GM21515 (cell line): ENCODE data around the gene CYP1A1.

Experiments
- ATAC-seq: cut with Tn5 transposase; IDR thresholded peaks from one replicate; pipeline ENCODE4 v1.9.1; 2021; ENCODE audit not compliant: unreplicated experiment

CYP1A1 gene

GRCh38 chr15:74695597-74696397 lies 29.5 kb downstream of the CYP1A1 start, which contains the start of gene EDC3:
EDC3 (minus strand) TSS chr15:74696024; CDS start chr15:74675124, 20,900 bp downstream.
- ATAC-seq = peak; percentile 79

DNA sequence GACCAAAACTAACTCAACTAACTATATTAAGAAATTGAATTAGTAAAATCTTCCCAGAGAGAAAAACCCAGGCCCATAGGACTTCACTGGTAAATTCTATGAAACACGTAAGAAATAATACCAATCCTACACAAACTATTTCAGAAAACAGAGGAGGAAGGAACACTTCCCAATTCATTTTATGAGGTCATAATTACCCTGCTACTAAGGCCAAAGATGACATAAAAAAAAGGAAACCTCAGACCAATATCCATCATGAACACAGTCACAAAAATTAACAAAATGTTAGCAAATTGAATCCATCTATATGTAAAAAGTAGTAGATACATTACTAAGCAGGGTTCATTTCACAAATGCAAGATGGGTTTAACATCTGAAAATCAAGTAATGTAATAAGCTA lies 33.0 kb downstream of the CYP1A1 start:
- ATAC-seq = no peak

- ATAC-seq = no peak
Observed at GRCh38 chr15:74683758-74684157, 41.6 kb downstream of the CYP1A1 start.

GRCh38 chr15:74682954-74683353 lies 42.4 kb downstream of the CYP1A1 start:
- ATAC-seq = no peak

- ATAC-seq = no peak
Observed at GRCh38 chr15:74680456-74680855, 44.9 kb downstream of the CYP1A1 start.

DNA sequence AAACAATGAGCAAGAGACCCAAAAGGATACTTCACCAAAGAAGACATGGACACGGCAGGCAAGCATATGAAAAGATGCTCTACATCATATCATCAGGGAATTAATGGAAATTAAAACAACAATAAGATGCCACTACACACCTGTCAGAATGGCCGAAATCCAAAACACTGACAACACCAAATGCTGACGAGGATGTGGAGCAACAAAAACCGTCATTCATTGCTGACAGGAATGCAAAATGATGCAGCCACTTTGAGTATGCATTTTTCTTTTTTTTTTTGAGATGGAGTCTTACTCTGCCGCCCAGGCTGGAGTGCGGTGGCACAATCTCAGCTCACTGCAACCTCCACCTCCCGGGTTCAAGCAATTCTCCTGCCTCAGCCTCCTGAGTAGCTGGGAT lies 48.5 kb downstream of the CYP1A1 start:
- ATAC-seq = no peak

- ATAC-seq = no peak
Observed at GRCh38 chr15:74674161-74674560, 51.2 kb downstream of the CYP1A1 start.

DNA sequence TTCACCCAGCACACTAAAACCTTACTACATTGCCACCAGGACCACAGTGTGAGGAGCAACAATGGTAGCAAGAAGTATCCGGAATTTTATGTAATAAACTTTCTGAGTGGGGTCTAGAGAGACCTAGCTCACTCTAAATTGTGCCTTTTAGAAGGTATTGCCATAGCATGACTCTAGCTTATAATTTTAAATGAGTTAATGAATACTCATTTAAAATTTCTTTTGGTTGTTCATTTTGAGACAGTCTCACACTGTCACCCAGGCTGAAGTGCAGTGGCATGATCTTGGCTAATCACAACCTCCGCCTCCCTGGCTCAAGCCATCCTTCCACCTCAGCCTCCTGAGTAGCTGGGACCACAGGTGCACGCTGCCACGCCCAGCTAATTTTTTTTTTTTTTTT lies 55.7 kb downstream of the CYP1A1 start:
- no peak for ATAC-seq
